ENCODE results near the gene VAV2. TPM values are rescaled to one million over a fixed set of nuclear protein-coding genes. Genes with fewer than 3 reads are reported as not detected.
"Not testable (repeated sequence)": the region's sequence is repeated elsewhere in the genome, so short reads cannot be mapped to it uniquely, and the experiment has no call there.

Gene VAV2
- total and polyA plus RNA-seq, 2 experiments from 2014 or later, result 10.8 to 15.3 TPM

DNA sequence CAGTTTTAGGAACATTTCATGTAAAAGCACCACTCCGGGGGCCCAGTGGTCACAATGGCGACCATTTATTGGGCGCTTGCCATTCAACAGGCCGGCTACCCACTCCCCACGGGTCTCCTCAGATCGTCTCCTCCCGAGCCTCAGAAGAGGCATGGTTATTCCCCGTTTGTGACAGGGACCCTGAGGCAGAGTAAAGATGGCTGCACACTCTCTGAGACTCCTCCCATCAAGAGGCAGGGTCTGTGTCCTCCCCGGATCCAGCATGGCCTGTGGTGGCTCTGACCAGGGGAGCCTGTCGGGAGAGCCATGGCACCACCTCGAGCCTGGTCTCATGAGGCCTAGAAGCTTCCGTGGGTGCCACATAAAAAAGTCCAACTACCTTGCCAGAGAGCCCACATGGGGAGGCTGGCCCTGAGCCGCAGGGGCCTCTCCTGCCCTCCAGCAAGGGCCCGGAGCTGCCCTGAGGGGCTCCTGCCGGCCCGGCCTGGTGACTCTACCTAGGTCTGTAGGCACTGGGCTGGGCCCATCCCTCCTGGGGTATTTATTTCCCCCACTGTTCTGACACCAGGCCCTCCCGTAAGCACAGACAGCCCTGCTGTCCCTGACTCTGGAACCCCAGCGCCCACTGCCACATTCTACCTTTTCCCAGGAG, 90.8 kb downstream of the VAV2 start:
- Histone ChIP-seq H3K36me3 (no peaks in the 10 kb centered on the region), H3K9me3 (ENCODE audit: low read depth) (no peaks in the 10 kb centered on the region), H3K27ac (no peak overlapping the region), H3K27me3 (no peaks in the 10 kb centered on the region), H3K4me3 (no peak overlapping the region), H3K4me1 (ENCODE audit: low read depth) (peaks cover 2% of the 10 kb centered on the region)
- no peak for DNase-seq (ENCODE audit: low read depth in 1 of 2, low spot score in 1 of 2)
- TF ChIP-seq, protein P1, sequence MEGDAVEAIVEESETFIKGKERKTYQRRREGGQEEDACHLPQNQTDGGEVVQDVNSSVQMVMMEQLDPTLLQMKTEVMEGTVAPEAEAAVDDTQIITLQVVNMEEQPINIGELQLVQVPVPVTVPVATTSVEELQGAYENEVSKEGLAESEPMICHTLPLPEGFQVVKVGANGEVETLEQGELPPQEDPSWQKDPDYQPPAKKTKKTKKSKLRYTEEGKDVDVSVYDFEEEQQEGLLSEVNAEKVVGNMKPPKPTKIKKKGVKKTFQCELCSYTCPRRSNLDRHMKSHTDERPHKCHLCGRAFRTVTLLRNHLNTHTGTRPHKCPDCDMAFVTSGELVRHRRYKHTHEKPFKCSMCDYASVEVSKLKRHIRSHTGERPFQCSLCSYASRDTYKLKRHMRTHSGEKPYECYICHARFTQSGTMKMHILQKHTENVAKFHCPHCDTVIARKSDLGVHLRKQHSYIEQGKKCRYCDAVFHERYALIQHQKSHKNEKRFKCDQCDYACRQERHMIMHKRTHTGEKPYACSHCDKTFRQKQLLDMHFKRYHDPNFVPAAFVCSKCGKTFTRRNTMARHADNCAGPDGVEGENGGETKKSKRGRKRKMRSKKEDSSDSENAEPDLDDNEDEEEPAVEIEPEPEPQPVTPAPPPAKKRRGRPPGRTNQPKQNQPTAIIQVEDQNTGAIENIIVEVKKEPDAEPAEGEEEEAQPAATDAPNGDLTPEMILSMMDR (IDR thresholded peaks at IDR 0.05; ENCODE audit: low read depth, low read length), result no peak

DNA sequence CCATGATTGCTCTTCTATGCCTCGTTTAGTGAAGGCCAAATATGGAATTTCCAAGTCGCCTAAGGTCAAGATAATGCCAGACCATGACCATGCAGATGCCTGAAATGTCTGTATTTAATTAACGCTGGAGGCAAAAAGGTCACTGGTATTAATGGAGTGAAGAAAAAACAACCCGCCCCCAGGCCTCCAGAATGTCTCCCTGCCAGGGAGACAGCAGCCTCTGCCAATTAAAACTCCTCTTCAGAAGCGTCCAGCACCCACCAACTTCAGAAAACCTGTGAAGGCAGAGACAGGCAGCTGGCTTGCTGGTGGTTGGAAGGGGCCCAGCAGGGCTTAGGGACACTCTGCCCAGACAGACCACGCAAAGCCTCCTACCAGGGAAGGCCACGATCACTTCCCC, 94.4 kb downstream of the VAV2 start:
- Histone ChIP-seq H3K9me3 (ENCODE audit: low read depth) (no peaks in the 10 kb centered on the region), H3K36me3 (no peaks in the 10 kb centered on the region), H3K27ac (no peak overlapping the region), H3K4me1 (ENCODE audit: low read depth) (peaks cover 11% of the 10 kb centered on the region), H3K27me3 (no peaks in the 10 kb centered on the region), H3K4me3 (no peak overlapping the region)
- no peak for DNase-seq (ENCODE audit: low read depth in 1 of 2, low spot score in 1 of 2)
- TF ChIP-seq, protein P1 (IDR thresholded peaks at IDR 0.05; ENCODE audit: low read depth, low read length), result no peak

DNA sequence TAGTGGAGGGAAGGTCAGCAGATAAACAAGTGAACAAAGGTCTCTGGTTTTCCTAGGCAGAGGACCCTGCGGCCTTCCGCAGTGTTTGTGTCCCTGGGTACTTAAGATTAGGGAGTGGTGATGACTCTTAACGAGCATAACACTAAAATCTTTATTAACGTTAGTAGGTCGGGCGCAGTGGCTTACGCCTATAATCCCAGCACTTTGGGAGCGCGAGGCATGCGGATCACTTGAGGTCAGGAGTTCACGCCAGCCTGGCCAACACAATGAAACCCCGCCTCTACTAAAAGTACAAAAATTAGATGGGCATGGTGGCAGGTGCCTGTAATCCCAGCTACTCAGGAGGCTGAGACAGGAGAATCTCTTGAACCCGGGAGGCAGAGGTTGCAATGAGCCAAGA, 96.1 kb downstream of the VAV2 start:
- H3K4me3 ChIP-seq; H3K36me3 ChIP-seq; H3K9me3 ChIP-seq (ENCODE audit: low read depth); DNase-seq (ENCODE audit: low read depth in 1 of 2, low spot score in 1 of 2); H3K27me3 ChIP-seq; H3K27ac ChIP-seq: not testable (repeated sequence)
- H3K4me1 ChIP-seq (ENCODE audit: low read depth), result peaks cover 16% of the 10 kb centered on the region

DNA sequence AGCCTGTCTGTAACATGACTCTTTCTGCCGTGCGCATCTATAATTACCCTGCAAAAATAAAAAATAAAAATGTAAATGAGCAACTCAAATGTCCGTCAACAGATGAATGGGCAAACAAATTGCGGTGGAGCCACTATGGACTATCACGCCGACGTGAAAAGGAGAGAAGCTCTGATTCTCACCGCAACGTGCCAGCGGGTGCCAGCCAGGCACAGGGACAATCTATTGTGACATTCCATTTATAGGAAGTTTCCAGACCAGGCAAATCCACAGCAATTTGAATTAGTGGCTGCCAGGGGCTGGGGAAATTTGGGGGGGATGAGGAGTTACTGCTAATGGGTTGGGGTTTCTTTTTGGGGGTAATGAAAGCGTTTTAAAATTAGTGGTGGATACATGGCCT, 96.8 kb downstream of the VAV2 start:
- no peak for DNase-seq (ENCODE audit: low read depth in 1 of 2, low spot score in 1 of 2)
- Histone ChIP-seq H3K36me3 (no peaks in the 10 kb centered on the region), H3K27me3 (no peaks in the 10 kb centered on the region), H3K4me1 (ENCODE audit: low read depth) (peaks cover 16% of the 10 kb centered on the region), H3K27ac (no peak overlapping the region), H3K9me3 (ENCODE audit: low read depth) (no peaks in the 10 kb centered on the region), H3K4me3 (no peak overlapping the region)
- TF ChIP-seq, protein P1 (IDR thresholded peaks at IDR 0.05; ENCODE audit: low read depth, low read length), result no peak

DNA sequence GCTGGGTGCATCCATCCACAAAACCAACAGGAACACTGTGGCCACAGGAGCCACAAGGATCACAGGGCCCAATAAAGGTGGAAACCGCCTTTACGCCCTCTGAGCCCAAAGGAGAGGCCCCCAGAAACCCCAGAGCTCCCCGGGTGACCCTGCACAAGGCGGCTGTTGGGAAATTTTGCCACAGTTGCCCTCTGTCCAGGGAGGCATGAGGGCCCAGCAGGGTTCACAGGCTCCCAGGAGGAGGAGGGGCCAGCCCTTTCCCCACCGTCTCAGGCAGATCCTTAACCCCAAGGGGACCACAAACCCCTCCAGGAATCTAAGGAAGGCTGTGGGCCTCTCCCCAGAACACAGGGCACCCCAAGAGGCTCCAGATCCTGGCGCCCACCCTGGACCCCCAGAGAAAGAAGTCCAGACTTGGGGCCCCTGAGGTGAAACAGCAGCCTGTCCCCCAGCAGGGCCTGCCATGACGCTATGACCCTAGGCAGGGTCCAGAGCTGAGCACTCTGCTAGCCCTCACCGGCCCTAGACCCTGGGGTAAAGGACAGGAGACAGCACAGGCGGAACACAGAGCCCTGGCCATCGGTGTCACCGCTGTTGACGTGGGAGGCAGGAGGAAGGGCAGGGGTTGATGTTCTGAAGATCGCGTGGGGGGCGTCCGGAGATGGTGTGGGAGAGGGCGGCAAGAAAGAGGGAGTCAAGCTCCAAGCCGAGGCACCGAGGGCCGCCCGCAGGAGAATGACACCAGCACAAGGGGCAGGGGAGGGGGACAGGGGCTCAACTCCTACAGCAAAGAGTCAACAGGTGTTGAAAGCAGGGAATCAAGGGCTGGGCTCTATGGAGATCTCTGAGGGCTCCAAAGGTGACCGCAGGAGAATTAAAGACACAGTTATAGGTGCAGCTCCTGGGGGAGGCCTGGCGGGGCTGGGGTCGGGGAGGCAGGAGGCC, 97.5 kb downstream of the VAV2 start:
- Histone ChIP-seq H3K4me3 (no peak overlapping the region), H3K4me1 (ENCODE audit: low read depth) (peaks cover 16% of the 10 kb centered on the region), H3K36me3 (no peaks in the 10 kb centered on the region), H3K27ac (no peak overlapping the region), H3K9me3 (ENCODE audit: low read depth) (no peaks in the 10 kb centered on the region), H3K27me3 (no peaks in the 10 kb centered on the region)
- DNase-seq (ENCODE audit: low read depth in 1 of 2, low spot score in 1 of 2), result no peak
- TF ChIP-seq, protein P1 (IDR thresholded peaks at IDR 0.05; ENCODE audit: low read depth, low read length), result no peak

All from cardiac muscle cell (in vitro differentiated cells and primary cell).